Activated CD8-positive, alpha-beta memory T cell treated with anti-CD3 and anti-CD28 coated beads, Interleukin-2, amount 50 U/mL, for 4 hours (primary cell): ENCODE results near the gene TMEM258.

Source experiments
- DNase-seq: peaks from one replicate; pipeline ENCODE4 v3.0.0-alpha.2; 2020

Gene TMEM258

GRCh38 chr11:61754534-61755482 lies 37.6 kb downstream of the TMEM258 start:
- no peak for DNase-seq

GRCh38 chr11:61753672-61754071 lies 38.7 kb downstream of the TMEM258 start:
- no peak for DNase-seq

GRCh38 chr11:61752925-61753521 lies 39.4 kb downstream of the TMEM258 start:
- no peak for DNase-seq

GRCh38 chr11:61752117-61752924 lies 40.1 kb downstream of the TMEM258 start, which contains the start of gene MYRF:
MYRF (plus strand) TSS chr11:61752636; CDS start chr11:61752745, 109 bp downstream.
- DNase-seq: peak; percentile 64

GRCh38 chr11:61751384-61751783 lies 41.0 kb downstream of the TMEM258 start:
- DNase-seq: no peak

GRCh38 chr11:61750631-61751273 lies 41.6 kb downstream of the TMEM258 start:
- DNase-seq: no peak

GRCh38 chr11:61749591-61750217 lies 42.7 kb downstream of the TMEM258 start:
- DNase-seq: no peak

- no peak for DNase-seq
Observed at GRCh38 chr11:61747967-61748285, 44.5 kb downstream of the TMEM258 start.

- DNase-seq: peak; percentile 35
Observed at GRCh38 chr11:61747192-61747966, 45.0 kb downstream of the TMEM258 start.

GRCh38 chr11:61746442-61747191 lies 45.8 kb downstream of the TMEM258 start:
- no peak for DNase-seq

GRCh38 chr11:61745781-61746441 lies 46.5 kb downstream of the TMEM258 start:
- no peak for DNase-seq

- no peak for DNase-seq
Observed at GRCh38 chr11:61744609-61745156, 47.7 kb downstream of the TMEM258 start.

GRCh38 chr11:61744181-61744580 lies 48.2 kb downstream of the TMEM258 start:
- DNase-seq: no peak

- no peak for DNase-seq
Observed at GRCh38 chr11:61743486-61744095, 48.8 kb downstream of the TMEM258 start.

GRCh38 chr11:61742391-61742790 lies 50.0 kb downstream of the TMEM258 start:
- DNase-seq: no peak

- DNase-seq: no peak
Observed at GRCh38 chr11:61739966-61740365, 52.4 kb downstream of the TMEM258 start.

GRCh38 chr11:61739413-61739812 lies 53.0 kb downstream of the TMEM258 start:
- DNase-seq: no peak
